Measurements from ENCODE around the gene DSPP. TPM values are rescaled to one million over a fixed set of nuclear protein-coding genes. Genes with fewer than 3 reads are reported as not detected.

DSPP gene
- total RNA-seq, 1 donor from 2014 or later: not detected

- no peaks in the 10 kb centered on the region for H3K4me1 Mint-ChIP-seq
- no peak overlapping the region for H3K4me3 Mint-ChIP-seq
- no peak overlapping the region for H3K27ac Mint-ChIP-seq
- no peaks in the 10 kb centered on the region for H3K36me3 Mint-ChIP-seq (ENCODE audit: low read depth)
- intact Hi-C loops (cut with micrococcal nuclease): no loop called here
- peaks cover 3% of the 10 kb centered on the region for H3K27me3 Mint-ChIP-seq
- no peak for DNase-seq
- no peaks in the 10 kb centered on the region for H3K9me3 Mint-ChIP-seq
Measured at GRCh38 chr4:87651941-87652340, 43.6 kb downstream of the DSPP start.

- Mint-ChIP-seq H3K9me3 (no peaks in the 10 kb centered on the region), H3K4me3 (no peak overlapping the region), H3K27me3 (peaks cover 3% of the 10 kb centered on the region), H3K36me3 (ENCODE audit: low read depth) (no peaks in the 10 kb centered on the region), H3K27ac (no peak overlapping the region), H3K4me1 (no peaks in the 10 kb centered on the region)
- intact Hi-C loops (cut with micrococcal nuclease): no loop called here
- no peak for DNase-seq
Measured at GRCh38 chr4:87654487-87655044, 46.2 kb downstream of the DSPP start.

GRCh38 chr4:87657525-87657924 is 49.2 kb downstream of the DSPP start:
- no peak overlapping the region for H3K27ac Mint-ChIP-seq
- no peaks in the 10 kb centered on the region for H3K9me3 Mint-ChIP-seq

GRCh38 chr4:87659247-87659931 is 51.1 kb downstream of the DSPP start:
- no peak overlapping the region for H3K27ac Mint-ChIP-seq
- DNase-seq: no peak
- H3K36me3 Mint-ChIP-seq (ENCODE audit: low read depth): no peaks in the 10 kb centered on the region
- intact Hi-C loops (cut with micrococcal nuclease): no loop called here
- peaks cover 3% of the 10 kb centered on the region for H3K27me3 Mint-ChIP-seq
- H3K4me1 Mint-ChIP-seq: no peaks in the 10 kb centered on the region
- H3K9me3 Mint-ChIP-seq: no peaks in the 10 kb centered on the region
- H3K4me3 Mint-ChIP-seq: no peak overlapping the region

More at GRCh38 chr4:87657525-87657924, 49.2 kb downstream of the DSPP start:
- DNase-seq: no peak
- Mint-ChIP-seq H3K27me3 (peaks cover 3% of the 10 kb centered on the region), H3K36me3 (ENCODE audit: low read depth) (no peaks in the 10 kb centered on the region), H3K4me3 (no peak overlapping the region), H3K4me1 (no peaks in the 10 kb centered on the region)
- intact Hi-C loops (cut with micrococcal nuclease): no loop called here

- Mint-ChIP-seq H3K27me3 (no peaks in the 10 kb centered on the region), H3K27ac (no peak overlapping the region), H3K4me3 (no peak overlapping the region), H3K36me3 (ENCODE audit: low read depth) (no peaks in the 10 kb centered on the region), H3K9me3 (no peaks in the 10 kb centered on the region), H3K4me1 (no peaks in the 10 kb centered on the region)
- no peak for DNase-seq
- intact Hi-C loops (cut with micrococcal nuclease): no loop called here
Measured at GRCh38 chr4:87662871-87663270, 54.5 kb downstream of the DSPP start.

Other genes starting within 250 kb of the DSPP start
- 12.1 and 13.0 TPM in 2 replicates for gene HSD17B11, start 217.3 kb upstream of the DSPP start, total RNA-seq
- gene NUDT9, start 186.0 kb upstream of the DSPP start, total RNA-seq: 16.5 and 17.4 TPM in 2 replicates
- gene SPARCL1, start 79.2 kb upstream of the DSPP start, total RNA-seq: not detected in 2 replicates
- not detected in 2 replicates for gene DMP1, start 41.8 kb downstream of the DSPP start, total RNA-seq
- not detected in 2 replicates for gene IBSP, start 191.0 kb downstream of the DSPP start, total RNA-seq
- not detected in 2 replicates for gene MEPE, start 224.4 kb downstream of the DSPP start, total RNA-seq